Prostate gland (tissue), 2 donors: ENCODE data around the gene CERS6.

ENCODE experiments used
- CTCF ChIP-seq, 4 experiments: fragments of 200-600 bp in 2 of 4; fragments of 450-650 bp in 2 of 4; sonication (generic) in 2 of 4; IDR thresholded peaks; 1 replicate in 3 of 4; 2 replicates in 1 of 4; pipeline ENCODE4 v1.5.1; 2016 to 2019; ENCODE audit warnings: antibody characterized with exemption in 4 of 4, mild to moderate bottlenecking in 2 of 4, moderate library complexity in 2 of 4
- POLR2A ChIP-seq: fragments of 450-650 bp; IDR thresholded peaks from one replicate; pipeline ENCODE4 v1.6.1; 2016; ENCODE audit warnings: antibody characterized with exemption, mild to moderate bottlenecking
- POLR2AphosphoS5 ChIP-seq: sonication (generic); formaldehyde crosslinking; IDR thresholded peaks from one replicate; pipeline ENCODE4 v1.6.1; 2017; ENCODE audit warnings: antibody characterized with exemption

- TF ChIP-seq CTCF (IDR thresholded peaks at IDR 0.05) (no peak), POLR2AphosphoS5 (no peak), POLR2A (no peak)
Observed at GRCh38 chr2:168458139-168458538, 2.1 kb downstream of the CERS6 start.
